HT-29 (cell line): Measurements from ENCODE around the gene RRP15. TPM values are rescaled to one million over a fixed set of nuclear protein-coding genes. Genes with fewer than 3 reads are reported as not detected.
"Not testable (repeated sequence)": the region's sequence is repeated elsewhere in the genome, so short reads cannot be mapped to it uniquely, and the experiment has no call there.

ENCODE experiments used
- DNase-seq: peaks from one replicate; pipeline ENCODE4 v3.0.0-alpha.2; 2015; ENCODE audit warnings: low spot score
- total RNA-seq: library from RNA; depleted of rRNA; stranded (reverse); fragments of >200 nt; shearing (Covaris generic); gene quantifications from 2 replicates; pipeline ENCODE4 v1.2.3, GENCODE V29; 2014

The RRP15 gene
- total RNA-seq, 1 experiment from 2014 or later, result 3.3 TPM

GRCh38 chr1:218297461-218297860 lies 12.4 kb downstream of the RRP15 start:
- no peak for DNase-seq

- DNase-seq, result no peak
Measured at GRCh38 chr1:218297867-218298266, 12.8 kb downstream of the RRP15 start.

- no peak for DNase-seq
Measured at GRCh38 chr1:218298398-218298797, 13.3 kb downstream of the RRP15 start.

GRCh38 chr1:218299416-218299815 lies 14.3 kb downstream of the RRP15 start:
- peak; percentile 55 for DNase-seq

- DNase-seq, result no peak
Measured at GRCh38 chr1:218301217-218301616, 16.1 kb downstream of the RRP15 start.

DNA sequence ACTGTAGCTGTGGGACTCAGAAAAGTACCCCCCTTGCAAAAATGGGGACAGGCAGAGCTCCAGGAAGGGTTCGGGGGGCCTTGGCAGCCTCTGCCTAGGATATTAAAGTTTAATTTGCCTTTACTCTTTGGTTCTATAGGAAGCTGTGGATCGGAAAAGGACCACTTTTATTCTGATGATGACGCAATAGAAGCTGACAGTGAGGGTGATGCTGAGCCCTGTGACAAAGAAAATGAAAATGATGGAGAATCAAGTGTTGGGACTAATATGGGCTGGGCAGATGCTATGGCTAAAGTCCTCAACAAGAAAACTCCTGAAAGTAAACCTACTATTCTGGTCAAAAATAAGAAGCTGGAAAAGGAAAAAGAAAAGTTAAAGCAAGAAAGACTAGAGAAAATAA lies 17.1 kb downstream of the RRP15 start:
- no peak for DNase-seq

DNA sequence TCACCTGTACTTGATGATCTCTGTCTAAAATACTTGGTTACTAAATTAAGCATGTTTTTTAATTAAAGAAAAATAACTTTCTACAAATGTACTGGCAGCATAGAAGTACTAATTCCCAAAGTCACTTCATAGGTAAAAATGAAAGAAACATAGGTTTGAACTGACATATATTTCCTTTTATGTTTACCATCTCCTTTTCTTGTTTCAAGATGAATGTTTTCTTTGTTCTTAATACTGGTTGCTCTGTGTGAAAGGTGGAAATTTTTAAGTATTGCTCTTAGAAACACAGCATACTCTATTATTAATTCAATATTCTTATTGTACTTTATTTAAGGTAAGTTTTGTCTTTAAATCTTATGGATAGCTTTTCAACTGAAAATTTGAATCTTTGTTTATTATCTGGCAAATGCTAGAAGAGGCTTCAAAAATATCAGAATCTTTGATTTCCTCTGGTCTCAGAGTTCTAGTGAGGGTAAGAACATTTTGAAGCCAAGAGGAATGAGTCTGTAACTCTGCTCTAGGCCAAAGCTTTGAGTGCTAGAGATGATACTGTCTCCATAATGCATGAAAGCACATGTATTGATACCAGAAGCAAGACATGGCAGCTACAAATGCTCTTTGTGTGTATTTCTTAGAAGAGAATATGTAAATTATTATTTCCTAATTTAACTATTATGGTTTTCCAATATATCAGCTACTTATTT lies 18.2 kb downstream of the RRP15 start:
- DNase-seq, result no peak

DNA sequence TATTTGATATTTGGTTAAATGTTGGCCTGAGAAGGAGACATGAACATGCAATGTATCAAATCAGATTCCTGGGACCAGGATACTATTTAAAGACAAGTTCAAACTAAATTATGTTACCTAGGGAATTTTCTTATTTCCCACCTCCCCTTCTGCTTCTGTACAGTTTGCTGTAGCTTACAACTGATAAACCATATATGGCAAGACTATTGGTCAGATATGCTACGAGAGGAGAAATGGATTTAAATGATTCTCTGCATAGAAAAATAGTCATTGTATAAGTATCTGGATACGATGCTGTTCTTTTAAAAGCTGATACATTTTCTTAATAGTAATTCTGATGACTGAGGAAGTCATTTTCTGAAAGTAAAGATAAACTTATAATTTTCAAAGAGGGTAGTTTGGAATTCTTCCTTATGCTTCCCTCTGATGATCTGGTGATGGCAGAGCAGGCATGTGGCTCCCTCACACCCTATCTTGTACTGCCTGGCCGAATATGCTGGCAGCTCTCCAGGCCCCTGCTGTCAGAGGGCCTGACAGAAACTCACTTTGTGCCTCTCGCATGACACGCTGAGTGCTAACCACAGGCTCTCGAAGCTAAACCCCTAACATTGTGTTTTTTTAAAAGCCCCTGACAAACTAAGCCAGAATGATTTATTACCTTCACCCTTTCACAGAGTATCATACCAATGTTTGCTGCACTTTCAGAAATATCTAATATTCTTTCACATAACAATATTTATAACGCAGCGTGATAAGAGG lies 19.4 kb downstream of the RRP15 start:
- DNase-seq, result no peak

DNA sequence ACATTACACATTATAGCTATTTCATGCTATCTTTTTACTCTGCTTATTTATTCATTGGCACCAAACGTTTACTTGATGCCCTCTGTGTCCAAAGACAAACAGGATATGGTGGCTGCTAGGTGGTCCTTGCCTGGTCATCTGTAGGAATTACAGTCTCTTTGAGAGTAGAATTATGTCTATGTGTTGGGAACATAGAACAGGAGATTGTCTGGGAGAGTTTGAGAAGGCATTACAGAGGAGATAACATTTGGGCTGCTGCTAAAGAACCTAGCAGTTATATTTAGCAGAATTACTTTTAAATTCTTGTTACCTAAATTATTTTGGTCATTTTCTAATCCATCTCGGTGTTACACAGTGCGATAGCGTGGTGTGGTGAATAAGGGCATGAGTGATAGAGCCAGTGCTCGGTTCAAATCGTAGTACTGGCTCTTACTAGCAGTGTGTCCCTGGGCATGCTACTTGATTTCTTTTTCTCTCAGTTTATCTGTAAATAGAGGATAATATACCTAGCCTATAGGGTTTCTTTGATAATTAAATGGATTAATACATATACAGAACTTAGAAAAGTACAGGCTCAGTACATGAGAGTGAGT lies 20.5 kb downstream of the RRP15 start:
- no peak for DNase-seq

GRCh38 chr1:218312509-218312908 lies 27.4 kb downstream of the RRP15 start:
- no peak for DNase-seq

GRCh38 chr1:218314316-218314715 lies 29.2 kb downstream of the RRP15 start:
- no peak for DNase-seq

GRCh38 chr1:218315638-218316037 lies 30.5 kb downstream of the RRP15 start:
- no peak for DNase-seq

DNA sequence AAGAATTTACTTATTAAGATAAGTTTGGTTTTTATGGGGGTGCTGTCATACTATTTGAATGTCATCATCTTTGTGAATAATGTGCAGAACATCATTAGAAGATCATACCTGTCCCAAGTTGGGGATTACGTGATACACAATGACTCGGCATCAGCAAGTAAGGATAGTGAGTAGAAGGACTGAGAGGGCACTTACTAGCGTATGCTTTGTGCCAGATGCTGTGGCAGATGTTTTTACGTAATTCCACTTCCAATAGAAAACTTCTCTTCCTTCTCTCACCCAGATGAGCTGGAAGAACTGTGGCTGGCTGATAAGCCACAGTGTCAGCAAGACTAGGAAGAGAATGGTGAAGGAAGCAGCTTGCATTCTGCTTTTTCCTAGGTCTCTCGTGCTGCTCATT lies 32.0 kb downstream of the RRP15 start:
- DNase-seq, result no peak

GRCh38 chr1:218320182-218320581 lies 35.1 kb downstream of the RRP15 start:
- DNase-seq, result not testable (repeated sequence)

- no peak for DNase-seq
Measured at GRCh38 chr1:218322762-218323161, 37.7 kb downstream of the RRP15 start.

- no peak for DNase-seq
Measured at GRCh38 chr1:218323568-218324225, 38.6 kb downstream of the RRP15 start.

- DNase-seq, result no peak
Measured at GRCh38 chr1:218324226-218324580, 39.1 kb downstream of the RRP15 start.

- DNase-seq, result no peak
Measured at GRCh38 chr1:218328769-218329168, 43.7 kb downstream of the RRP15 start.

GRCh38 chr1:218330043-218330623 lies 45.0 kb downstream of the RRP15 start:
- peak; percentile 67 for DNase-seq

GRCh38 chr1:218332416-218332815 lies 47.3 kb downstream of the RRP15 start:
- no peak for DNase-seq

DNA sequence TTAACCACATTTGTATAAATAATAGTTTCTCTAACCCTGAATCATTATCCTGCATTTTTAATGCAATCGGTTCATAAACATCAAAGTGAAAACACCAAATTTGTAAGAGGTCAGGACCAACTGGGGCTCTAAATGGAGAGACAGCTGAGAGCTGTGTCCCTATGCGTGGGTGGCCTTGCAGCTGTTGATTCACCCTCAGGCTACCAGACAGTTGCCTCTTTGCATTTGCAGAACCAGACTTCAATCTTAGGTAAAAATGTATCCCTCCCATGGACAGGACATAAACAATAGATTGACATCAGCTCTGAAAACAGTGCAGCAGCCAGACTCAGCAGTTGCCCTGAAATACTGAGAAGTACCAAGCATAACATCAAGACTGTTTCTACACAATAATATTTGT lies 51.2 kb downstream of the RRP15 start:
- DNase-seq, result no peak

GRCh38 chr1:218339267-218339831 lies 54.3 kb downstream of the RRP15 start:
- peak; percentile 83 for DNase-seq
